ENCODE data around the gene AK8. TPM values are rescaled to one million over a fixed set of nuclear protein-coding genes. Genes with fewer than 3 reads are reported as not detected.

The AK8 gene
- total RNA-seq, 1 experiment from 2014 or later: 2.5 TPM

- H3K9me3 ChIP-seq (ENCODE audit: control insufficient read depth in 1 of 2, insufficient read depth in 1 of 2, low read depth in 1 of 2, low read length in 2 of 2): no peaks in the 10 kb centered on the region
- DNase-seq (ENCODE audit: low read depth, low spot score) (no peak), ATAC-seq (no peak)
- peaks cover 3 to 19% of the 10 kb centered on the region in 2 experiments; a peak in 2 of 4 replicates for H3K4me1 ChIP-seq (ENCODE audit: control insufficient read depth in 1 of 2, insufficient read depth in 2 of 2, low read length in 2 of 2)
- H3K27me3 ChIP-seq (ENCODE audit: insufficient read depth, low read length): 0 out of 2 replicates have a peak, but pooled peaks cover 5% of the 10 kb centered on the region
- RAD21 ChIA-PET (ENCODE audit: low non-redundant PET in 1 of 2, low total read pairs in 2 of 2, uncharacterized antibody in 2 of 2, unreplicated experiment in 2 of 2): interaction anchor here in 1 of 2 experiments (1.2 kb wide), 1 partner anchor 15 kb away, joined by 3 read pairs; no protein-coding TSS in a partner anchor
- no peak overlapping the region for H3K27ac ChIP-seq (ENCODE audit: low read depth, low read length)
- H3K4me3 ChIP-seq (replicated peaks in 1 of 2; ENCODE audit: low read depth in 1 of 2, low read length in 2 of 2): no peak overlapping the region
- no peaks in the 10 kb centered on the region for H3K79me2 ChIP-seq (ENCODE audit: insufficient read depth, low read length)
- no peak overlapping the region for H3K9ac ChIP-seq (ENCODE audit: low read length)
- TF ChIP-seq FOSL1 (IDR thresholded peaks at IDR 0.05; ENCODE audit: low read depth) (no peak), CTCF (IDR thresholded peaks at IDR 0.05 in 2 of 3, conservative IDR thresholded peaks at IDR 0.05 in 1 of 3; ENCODE audit: borderline replicate concordance in 1 of 3, insufficient read depth in 1 of 3, low read depth in 2 of 3, low read length in 2 of 3) (no peak), CBX3 (IDR thresholded peaks at IDR 0.05; ENCODE audit: low read depth) (no peak), EZH2 (IDR thresholded peaks at IDR 0.05) (no peak), REST (IDR thresholded peaks at IDR 0.05; ENCODE audit: low read depth) (no peak), ELF1 (IDR thresholded peaks at IDR 0.05; ENCODE audit: borderline replicate concordance, low read depth) (no peak), RAD21 (IDR thresholded peaks at IDR 0.05; ENCODE audit: low read depth) (no peak), SP1 (IDR thresholded peaks at IDR 0.05; ENCODE audit: low read depth) (no peak), YY1 (IDR thresholded peaks at IDR 0.05; ENCODE audit: extremely low read depth, insufficient replicate concordance, low read depth, low read length) (no peak), POLR2A (IDR thresholded peaks at IDR 0.05; ENCODE audit: borderline replicate concordance, extremely low read depth, insufficient read depth, insufficient read length) (no peak), ZFX (IDR thresholded peaks at IDR 0.05) (no peak), EGR1 (IDR thresholded peaks at IDR 0.05; ENCODE audit: low read depth) (no peak), ZBTB33 (IDR thresholded peaks at IDR 0.05; ENCODE audit: extremely low read depth, insufficient replicate concordance, low read length) (no peak), SRF (IDR thresholded peaks at IDR 0.05; ENCODE audit: low read depth) (no peak)
- no peaks in the 10 kb centered on the region for H3K36me3 ChIP-seq (ENCODE audit: control insufficient read depth in 1 of 2, insufficient read depth in 2 of 2, low read length in 2 of 2)
- no peaks in the 10 kb centered on the region for H4K20me1 ChIP-seq (ENCODE audit: insufficient read depth)
- CTCF ChIA-PET: interaction anchor here (1.3 kb wide), 1 partner anchor 386 kb away, joined by 4 read pairs; no protein-coding TSS in a partner anchor
- no peak overlapping the region for H3K4me2 ChIP-seq (ENCODE audit: low read length)
- intact Hi-C loops (cut with micrococcal nuclease): no loop called here
- H2AFZ ChIP-seq (ENCODE audit: low read depth, low read length, poor library complexity, severe bottlenecking): no peak overlapping the region
- BruUV-seq (replicated peaks): no TSS peak
- POLR2A ChIA-PET: no interaction called here
- H3K9me2 ChIP-seq (ENCODE audit: insufficient read depth): no peaks in the 10 kb centered on the region
Measured at GRCh38 chr9:132797861-132798659, 80.0 kb downstream of the AK8 start.
